Mucosa of stomach (tissue), 1 donor: ENCODE measurements around the gene PHLPP1.

Experiments used
- H3K27me3 ChIP-seq: one replicate; pipeline ENCODE4 v1.7.0; 2013; ENCODE audit warnings: mild to moderate bottlenecking, low read length; ENCODE audit not compliant: control insufficient read depth, insufficient read depth
- H3K36me3 ChIP-seq: one replicate; pipeline ENCODE4 v1.7.0; 2013; ENCODE audit warnings: low read length; ENCODE audit not compliant: control insufficient read depth, insufficient read depth
- H3K4me1 ChIP-seq: one replicate; pipeline ENCODE4 v1.7.0; 2013; ENCODE audit warnings: mild to moderate bottlenecking, low read length; ENCODE audit not compliant: control insufficient read depth, insufficient read depth
- H3K4me3 ChIP-seq: one replicate; pipeline ENCODE4 v1.7.0; 2013; ENCODE audit warnings: low read length
- H3K9ac ChIP-seq: one replicate; pipeline ENCODE4 v1.7.0; 2013; ENCODE audit warnings: mild to moderate bottlenecking, low read length, moderate library complexity
- H3K9me3 ChIP-seq: one replicate; pipeline ENCODE4 v1.7.0; 2013; ENCODE audit warnings: mild to moderate bottlenecking, low read length, moderate library complexity; ENCODE audit not compliant: control insufficient read depth
- donor health status: Pancreatic carcinoma.

Gene PHLPP1

DNA sequence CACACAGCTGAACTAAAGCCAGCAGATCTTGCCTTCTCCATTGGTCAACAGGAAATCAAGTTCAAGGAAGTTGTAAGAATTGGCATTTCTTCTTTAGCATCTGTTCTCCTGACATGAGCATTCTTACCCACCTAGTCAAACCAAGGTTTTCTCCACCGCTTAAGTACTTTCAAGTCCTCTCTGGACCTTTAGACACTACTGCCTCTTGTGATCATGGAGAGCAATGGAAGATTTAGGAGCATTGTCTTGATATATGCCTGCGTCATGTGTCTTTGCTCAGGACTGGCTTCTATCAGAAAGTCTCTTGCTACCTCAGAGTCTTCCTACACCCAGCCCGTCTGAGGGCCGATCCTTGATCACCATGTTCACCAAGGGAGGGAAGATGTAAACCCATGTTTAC, 262.2 kb downstream of the PHLPP1 start:
- no peaks in the 10 kb centered on the region for H3K9me3 ChIP-seq
- peaks cover 4% of the 10 kb centered on the region for H3K36me3 ChIP-seq
- H3K4me3 ChIP-seq, result no peak overlapping the region
- peaks cover 31% of the 10 kb centered on the region for H3K4me1 ChIP-seq
- no peaks in the 10 kb centered on the region for H3K27me3 ChIP-seq
- H3K9ac ChIP-seq, result no peak overlapping the region

DNA sequence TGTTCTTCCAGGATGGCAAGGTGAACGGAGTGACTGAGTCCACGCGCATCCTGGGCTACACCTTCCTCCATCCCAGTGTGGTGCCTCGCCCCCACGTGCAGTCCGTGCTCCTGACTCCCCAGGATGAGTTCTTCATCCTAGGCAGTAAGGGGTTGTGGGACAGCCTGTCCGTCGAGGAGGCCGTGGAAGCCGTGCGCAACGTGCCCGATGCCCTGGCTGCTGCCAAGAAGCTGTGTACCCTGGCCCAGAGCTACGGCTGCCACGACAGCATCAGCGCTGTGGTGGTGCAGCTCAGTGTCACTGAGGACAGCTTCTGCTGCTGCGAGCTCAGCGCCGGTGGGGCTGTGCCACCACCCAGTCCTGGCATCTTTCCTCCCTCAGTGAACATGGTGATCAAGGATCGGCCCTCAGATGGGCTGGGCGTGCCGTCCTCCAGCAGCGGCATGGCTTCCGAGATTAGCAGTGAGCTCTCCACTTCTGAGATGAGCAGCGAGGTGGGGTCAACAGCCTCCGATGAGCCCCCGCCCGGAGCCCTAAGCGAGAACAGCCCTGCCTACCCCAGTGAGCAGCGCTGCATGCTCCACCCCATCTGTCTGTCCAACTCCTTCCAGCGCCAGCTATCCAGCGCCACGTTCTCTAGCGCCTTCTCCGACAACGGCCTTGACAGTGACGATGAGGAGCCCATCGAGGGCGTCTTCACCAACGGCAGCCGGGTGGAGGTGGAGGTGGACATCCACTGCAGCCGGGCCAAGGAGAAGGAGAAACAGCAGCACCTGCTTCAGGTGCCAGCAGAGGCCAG, 263.1 kb downstream of the PHLPP1 start:
- no peaks in the 10 kb centered on the region for H3K27me3 ChIP-seq
- H3K9ac ChIP-seq, result no peak overlapping the region
- H3K4me1 ChIP-seq, result peaks cover 35% of the 10 kb centered on the region
- H3K36me3 ChIP-seq, result peaks cover 4% of the 10 kb centered on the region
- H3K4me3 ChIP-seq, result no peak overlapping the region
- H3K9me3 ChIP-seq, result no peaks in the 10 kb centered on the region

DNA sequence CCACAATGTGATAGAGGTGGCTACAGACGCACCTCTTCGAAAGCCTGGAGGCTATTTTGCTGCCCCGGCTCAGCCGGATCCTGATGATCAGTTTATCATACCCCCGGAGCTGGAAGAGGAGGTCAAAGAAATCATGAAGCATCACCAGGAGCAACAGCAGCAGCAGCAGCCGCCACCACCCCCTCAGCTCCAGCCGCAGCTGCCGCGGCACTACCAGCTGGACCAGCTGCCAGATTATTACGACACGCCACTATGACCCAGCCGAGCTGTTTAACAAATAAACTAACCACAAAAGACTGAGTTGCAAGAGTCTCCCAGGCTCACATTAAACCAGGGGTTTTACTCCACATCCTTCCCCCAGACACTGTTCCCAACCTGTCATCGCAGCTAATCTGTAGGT, 263.8 kb downstream of the PHLPP1 start:
- Histone ChIP-seq H3K4me3 (no peak overlapping the region), H3K36me3 (peaks cover 4% of the 10 kb centered on the region), H3K9ac (no peak overlapping the region), H3K9me3 (no peaks in the 10 kb centered on the region), H3K4me1 (peaks cover 35% of the 10 kb centered on the region), H3K27me3 (no peaks in the 10 kb centered on the region)

DNA sequence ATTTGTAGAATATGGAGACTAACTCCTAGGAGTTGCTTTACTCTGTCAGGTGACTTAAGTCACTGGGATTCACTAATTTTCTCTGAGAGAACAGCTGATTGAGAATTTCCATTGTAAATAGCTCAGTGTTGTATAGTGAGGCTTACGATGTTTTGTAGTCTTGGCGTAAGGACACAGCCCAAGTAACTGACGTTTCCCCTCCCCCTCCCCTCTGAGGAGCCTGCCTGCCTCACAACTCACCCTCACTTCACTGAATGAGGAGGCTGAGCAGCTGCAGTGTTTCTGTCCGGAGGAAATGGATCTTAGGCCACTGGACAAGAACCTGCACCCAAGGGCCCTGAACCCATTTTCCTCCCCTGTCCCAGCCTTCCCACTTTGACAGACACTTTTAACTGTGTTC, 264.6 kb downstream of the PHLPP1 start:
- Histone ChIP-seq H3K4me3 (no peak overlapping the region), H3K9me3 (no peaks in the 10 kb centered on the region), H3K27me3 (no peaks in the 10 kb centered on the region), H3K9ac (no peak overlapping the region), H3K4me1 (peaks cover 35% of the 10 kb centered on the region), H3K36me3 (peaks cover 4% of the 10 kb centered on the region)

DNA sequence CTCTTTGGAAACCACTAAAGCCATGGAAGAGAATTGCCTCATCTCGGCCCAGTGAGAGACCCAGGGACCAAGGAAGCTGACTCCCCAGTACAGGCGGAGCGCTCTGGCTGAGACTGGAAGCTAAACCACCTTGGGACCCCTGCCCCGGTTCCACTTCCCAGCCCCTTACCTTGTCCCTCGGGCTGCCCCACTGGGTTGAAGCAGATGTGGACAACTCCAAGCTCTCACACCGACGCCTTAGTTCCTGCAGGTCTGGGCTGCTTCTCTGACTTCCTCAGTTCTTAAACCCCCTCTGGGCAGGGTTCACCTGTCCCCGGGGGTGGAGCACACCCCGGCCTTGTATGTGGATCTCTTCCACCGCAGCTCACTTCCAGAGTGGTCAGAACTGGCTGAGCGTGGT, 266.2 kb downstream of the PHLPP1 start:
- Histone ChIP-seq H3K27me3 (no peaks in the 10 kb centered on the region), H3K4me1 (peaks cover 22% of the 10 kb centered on the region), H3K9ac (no peak overlapping the region), H3K9me3 (no peaks in the 10 kb centered on the region), H3K4me3 (no peak overlapping the region), H3K36me3 (peaks cover 4% of the 10 kb centered on the region)

DNA sequence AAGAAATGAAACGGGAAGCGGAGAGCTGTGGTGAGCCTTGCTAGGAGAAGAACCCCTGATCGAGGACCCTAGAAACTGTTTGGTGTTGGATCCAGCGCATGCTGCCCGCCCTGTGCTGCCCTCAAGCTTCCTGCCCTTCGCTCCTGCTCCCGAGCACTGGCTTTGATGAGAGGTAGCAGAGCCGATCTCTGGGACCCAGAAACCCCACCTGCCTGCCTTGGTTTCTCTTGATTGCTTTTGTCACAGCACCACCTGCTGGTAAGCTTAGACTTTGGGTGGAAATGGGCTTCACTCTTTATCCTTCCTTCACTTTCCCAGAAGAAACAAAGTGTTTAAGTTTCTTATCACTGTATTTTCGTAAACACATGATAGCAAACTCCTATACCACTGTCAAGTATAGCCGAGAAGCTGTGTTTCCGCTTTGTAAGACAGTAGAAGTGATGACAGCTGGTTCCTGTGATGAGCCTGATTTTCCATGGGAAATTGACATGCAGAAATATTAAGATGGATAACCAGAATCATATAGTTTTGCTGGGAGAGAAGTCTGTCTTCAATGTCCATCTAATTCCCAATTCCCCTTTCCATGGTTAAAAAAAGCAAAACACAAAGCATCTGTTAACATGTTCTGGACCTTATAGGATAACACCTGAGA, 267.4 kb downstream of the PHLPP1 start:
- Histone ChIP-seq H3K9me3 (no peaks in the 10 kb centered on the region), H3K36me3 (peaks cover 4% of the 10 kb centered on the region), H3K9ac (peak overlapping the region; percentile 1), H3K4me1 (peaks cover 10% of the 10 kb centered on the region), H3K4me3 (peak overlapping the region; percentile 2), H3K27me3 (no peaks in the 10 kb centered on the region)

DNA sequence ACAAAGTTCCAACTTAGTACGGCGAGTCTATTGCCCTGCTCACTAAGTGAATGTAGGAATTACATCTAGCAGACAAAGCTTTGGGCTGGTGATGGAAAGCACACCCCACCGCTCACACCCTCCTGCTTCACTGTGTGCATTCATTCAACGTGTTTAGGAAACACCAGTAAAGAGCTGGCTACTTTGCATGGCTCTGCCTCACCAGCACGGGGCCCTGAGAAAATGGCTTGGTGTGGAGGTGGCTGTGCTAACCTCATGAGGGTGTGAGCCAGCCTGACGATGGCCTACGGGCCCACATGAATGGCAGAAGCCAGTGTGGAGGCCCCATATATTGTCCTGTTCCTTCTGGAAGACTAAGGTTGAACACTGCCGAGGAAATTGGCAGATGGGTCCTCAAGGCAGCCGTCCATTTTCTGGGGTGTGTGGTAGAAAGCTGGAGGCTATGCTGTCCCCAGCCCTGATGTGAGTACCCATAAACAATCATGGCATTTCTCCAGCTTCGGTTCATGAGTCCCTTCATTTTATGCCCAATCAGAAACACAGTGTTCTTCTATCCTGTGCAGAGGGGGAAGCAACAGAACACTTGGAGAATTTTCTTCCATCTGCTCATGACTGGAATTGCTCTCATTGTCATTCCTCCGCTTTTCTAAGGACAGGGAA, 269.4 kb downstream of the PHLPP1 start:
- no peaks in the 10 kb centered on the region for H3K36me3 ChIP-seq
- H3K9ac ChIP-seq, result no peak overlapping the region
- no peaks in the 10 kb centered on the region for H3K9me3 ChIP-seq
- no peak overlapping the region for H3K4me3 ChIP-seq
- no peaks in the 10 kb centered on the region for H3K27me3 ChIP-seq
- peaks cover 8% of the 10 kb centered on the region for H3K4me1 ChIP-seq

DNA sequence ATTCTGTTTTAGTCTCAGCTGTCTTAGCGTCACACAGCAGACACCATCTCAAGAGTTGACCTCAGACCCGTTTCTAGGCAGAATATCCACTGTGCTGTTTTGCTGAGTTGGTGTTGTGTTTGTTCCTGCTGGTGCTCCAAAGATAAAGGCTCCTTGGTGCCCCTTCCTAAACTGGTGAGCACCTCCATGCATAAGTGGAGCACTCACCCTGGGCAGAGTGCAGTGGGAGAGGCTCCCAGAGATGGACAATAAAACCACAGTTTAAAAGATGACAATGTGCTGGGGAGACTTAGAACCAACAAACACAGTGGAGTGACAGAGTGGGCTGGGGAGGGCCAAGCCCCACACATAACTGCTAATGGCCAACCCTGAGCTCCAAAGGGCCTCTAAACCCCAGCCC, 271.1 kb downstream of the PHLPP1 start:
- no peaks in the 10 kb centered on the region for H3K36me3 ChIP-seq

DNA sequence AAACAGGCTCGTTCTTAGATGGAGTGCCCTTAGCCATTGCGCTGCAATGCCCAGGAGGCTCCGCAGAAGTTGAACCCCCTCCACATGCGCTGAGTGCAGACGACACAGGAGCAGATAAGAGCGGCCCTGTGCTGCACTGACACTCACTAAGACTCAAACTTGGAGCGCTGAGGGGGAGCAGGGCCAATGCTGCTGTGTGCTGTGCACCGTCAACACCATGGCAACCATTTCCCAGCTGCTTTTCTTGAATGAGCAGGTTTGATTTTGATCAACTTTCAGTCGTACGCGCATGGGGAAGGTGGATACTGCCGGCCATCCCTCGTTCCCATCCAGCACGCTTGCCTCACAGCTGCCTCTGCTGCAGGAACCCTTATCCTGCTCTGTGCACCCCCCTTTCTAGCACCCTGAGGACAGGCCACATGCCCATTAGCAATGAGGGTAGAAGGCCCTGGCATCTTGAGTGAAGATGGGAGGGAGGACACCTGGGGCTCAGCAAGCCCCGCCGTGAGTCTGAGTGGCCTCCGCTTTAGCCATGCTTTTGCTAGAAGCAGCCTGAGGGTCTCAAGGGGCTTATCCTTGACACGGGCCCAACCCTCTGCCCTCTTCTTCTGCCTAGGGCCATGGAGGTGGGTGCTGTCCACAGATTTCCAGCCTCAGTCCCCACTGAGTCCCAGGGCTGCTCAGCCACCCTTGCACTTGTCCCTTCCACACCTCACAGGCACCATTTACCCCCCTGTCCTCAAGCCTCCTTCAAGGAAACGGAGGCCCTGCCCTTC, 271.9 kb downstream of the PHLPP1 start:
- H3K4me1 ChIP-seq, result peaks cover 7% of the 10 kb centered on the region
- no peak overlapping the region for H3K9ac ChIP-seq
- H3K9me3 ChIP-seq, result no peaks in the 10 kb centered on the region

More for the DNA sequence above, 271.1 kb downstream of the PHLPP1 start:
- H3K4me3 ChIP-seq, result no peak overlapping the region
- no peaks in the 10 kb centered on the region for H3K9me3 ChIP-seq
- H3K4me1 ChIP-seq, result peaks cover 8% of the 10 kb centered on the region
- no peak overlapping the region for H3K9ac ChIP-seq
- H3K27me3 ChIP-seq, result no peaks in the 10 kb centered on the region

DNA sequence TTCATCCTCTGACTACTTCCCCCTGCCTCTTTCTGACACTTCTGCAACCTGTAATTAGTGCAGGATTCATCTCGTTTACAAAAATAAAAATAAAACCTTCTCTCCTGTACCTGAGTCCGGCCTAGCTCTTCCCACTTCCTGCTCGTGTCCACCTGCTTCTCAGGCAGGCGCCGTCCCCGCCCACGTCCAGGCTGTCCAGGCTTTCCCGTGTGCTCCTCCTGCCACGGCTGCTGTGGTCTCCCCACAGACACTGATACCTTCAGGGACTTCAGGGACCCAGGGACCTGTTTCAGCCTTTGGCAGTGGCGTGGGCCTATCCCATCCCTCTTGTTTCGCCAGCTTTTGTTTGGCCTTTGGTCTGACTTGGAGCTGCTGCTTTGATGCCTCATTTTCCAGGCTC, 272.5 kb downstream of the PHLPP1 start:
- no peaks in the 10 kb centered on the region for H3K9me3 ChIP-seq
- H3K9ac ChIP-seq, result no peak overlapping the region
- peaks cover under 1% of the 10 kb centered on the region for H3K4me1 ChIP-seq
- H3K4me3 ChIP-seq, result no peak overlapping the region
- H3K27me3 ChIP-seq, result no peaks in the 10 kb centered on the region
- no peaks in the 10 kb centered on the region for H3K36me3 ChIP-seq

More for the DNA sequence above, 271.9 kb downstream of the PHLPP1 start:
- Histone ChIP-seq H3K27me3 (no peaks in the 10 kb centered on the region), H3K36me3 (no peaks in the 10 kb centered on the region), H3K4me3 (no peak overlapping the region)

DNA sequence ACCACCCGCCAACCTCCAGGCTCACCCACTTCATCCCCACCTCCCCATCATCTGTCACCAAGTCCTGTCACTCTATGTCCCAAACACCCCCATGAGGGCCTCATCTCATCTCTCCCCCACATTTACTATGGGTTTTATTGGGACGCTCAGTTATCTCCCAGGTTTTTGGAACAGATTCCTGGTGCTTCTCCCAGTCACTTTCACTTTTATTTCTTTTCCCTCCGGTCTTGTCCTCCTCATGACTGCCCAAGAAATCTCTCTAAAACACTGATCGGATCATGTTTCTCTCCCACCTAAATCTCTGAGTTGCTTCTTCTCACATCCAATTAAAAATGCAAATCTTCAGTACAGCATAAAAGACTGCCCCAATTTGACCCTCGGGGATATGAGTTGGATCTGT, 273.1 kb downstream of the PHLPP1 start:
- no peaks in the 10 kb centered on the region for H3K4me1 ChIP-seq
- H3K27me3 ChIP-seq, result no peaks in the 10 kb centered on the region
- H3K4me3 ChIP-seq, result no peak overlapping the region
- H3K9ac ChIP-seq, result no peak overlapping the region
- no peaks in the 10 kb centered on the region for H3K36me3 ChIP-seq
- no peaks in the 10 kb centered on the region for H3K9me3 ChIP-seq
